ENCODE measurements around the gene DPH2. TPM values are rescaled to one million over a fixed set of nuclear protein-coding genes. Genes with fewer than 3 reads are reported as not detected.

The DPH2 gene
- total RNA-seq, 6 experiments from 2014 or later = 8.9 to 27.5 (median 12.0) TPM

GRCh38 chr1:43947061-43947873 lies 22.5 kb upstream of the DPH2 start:
- DNase-seq = peak in 1 of 3 donors; percentile 41
- 8% methylated on average over 8 of the region's 27 CpGs for WGBS (ENCODE audit: insufficient coverage, low coverage, low lambda C conversion rate, missing lambda C conversion rate)
- no peaks in the 10 kb centered on the region for H3K9me3 ChIP-seq
- peak in 1 of 4 donors; percentile 3 for ATAC-seq
- no peaks in the 10 kb centered on the region for H3K27me3 ChIP-seq
- no peak for TF ChIP-seq POLR2A (IDR thresholded peaks at IDR 0.05)
- TF ChIP-seq, protein P1, sequence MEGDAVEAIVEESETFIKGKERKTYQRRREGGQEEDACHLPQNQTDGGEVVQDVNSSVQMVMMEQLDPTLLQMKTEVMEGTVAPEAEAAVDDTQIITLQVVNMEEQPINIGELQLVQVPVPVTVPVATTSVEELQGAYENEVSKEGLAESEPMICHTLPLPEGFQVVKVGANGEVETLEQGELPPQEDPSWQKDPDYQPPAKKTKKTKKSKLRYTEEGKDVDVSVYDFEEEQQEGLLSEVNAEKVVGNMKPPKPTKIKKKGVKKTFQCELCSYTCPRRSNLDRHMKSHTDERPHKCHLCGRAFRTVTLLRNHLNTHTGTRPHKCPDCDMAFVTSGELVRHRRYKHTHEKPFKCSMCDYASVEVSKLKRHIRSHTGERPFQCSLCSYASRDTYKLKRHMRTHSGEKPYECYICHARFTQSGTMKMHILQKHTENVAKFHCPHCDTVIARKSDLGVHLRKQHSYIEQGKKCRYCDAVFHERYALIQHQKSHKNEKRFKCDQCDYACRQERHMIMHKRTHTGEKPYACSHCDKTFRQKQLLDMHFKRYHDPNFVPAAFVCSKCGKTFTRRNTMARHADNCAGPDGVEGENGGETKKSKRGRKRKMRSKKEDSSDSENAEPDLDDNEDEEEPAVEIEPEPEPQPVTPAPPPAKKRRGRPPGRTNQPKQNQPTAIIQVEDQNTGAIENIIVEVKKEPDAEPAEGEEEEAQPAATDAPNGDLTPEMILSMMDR (IDR thresholded peaks at IDR 0.05) = no peak
- intact Hi-C loops (cut with DNase I) = no loop called here
- H3K4me3 ChIP-seq = peak overlapping the region; percentile 44 to 88 (median 79)
- peak overlapping the region; percentile 95 to 98 (median 96) for H3K27ac ChIP-seq
- H3K4me1 ChIP-seq = peaks cover 0 to 17% (median 9%) of the 10 kb centered on the region in 4 donors
- peaks cover 0 to 5% (median 0%) of the 10 kb centered on the region in 4 donors for H3K36me3 ChIP-seq

DNA sequence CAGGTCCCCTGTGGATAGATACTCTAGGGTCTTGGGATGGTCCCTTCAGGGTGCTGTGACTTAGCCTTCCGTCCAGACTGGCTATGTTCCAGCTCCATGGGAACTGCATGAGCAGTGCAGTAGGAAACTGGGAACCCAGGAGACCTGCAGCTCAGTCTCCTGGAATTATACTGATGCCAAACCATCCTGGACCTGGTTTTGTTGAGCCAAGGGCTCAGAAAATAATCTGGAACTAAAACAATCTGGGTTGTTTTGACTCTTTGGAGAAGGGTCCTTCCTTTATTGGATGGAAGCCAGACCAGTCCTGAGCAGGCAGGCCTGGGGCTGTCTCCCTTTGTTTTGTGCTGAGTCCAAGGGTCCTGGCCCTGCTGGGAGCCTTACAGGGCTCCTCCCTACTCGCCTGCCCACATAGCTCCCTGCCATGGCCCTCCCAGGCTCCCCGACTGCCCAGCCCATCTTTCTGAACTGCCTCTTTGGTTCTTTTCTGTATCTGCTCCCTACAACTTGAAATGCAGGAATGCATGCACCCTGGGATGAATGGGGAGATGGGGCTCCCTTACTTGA lies 21.9 kb upstream of the DPH2 start:
- 28% methylated on average over 3 of the region's 3 CpGs for WGBS (ENCODE audit: insufficient coverage, low coverage, low lambda C conversion rate, missing lambda C conversion rate)
- Histone ChIP-seq H3K4me3 (peak overlapping the region; percentile 44 to 88 (median 79)), H3K36me3 (peaks cover 0 to 5% (median 0%) of the 10 kb centered on the region in 4 donors), H3K27ac (no peak overlapping the region), H3K9me3 (no peaks in the 10 kb centered on the region), H3K4me1 (peaks cover 0 to 17% (median 9%) of the 10 kb centered on the region in 4 donors), H3K27me3 (no peaks in the 10 kb centered on the region)
- DNase-seq = peak in 1 of 3 donors; percentile 42
- no peak for ATAC-seq
- intact Hi-C loops (cut with DNase I) = no loop called here
- TF ChIP-seq POLR2A (IDR thresholded peaks at IDR 0.05) = no peak
- TF ChIP-seq, protein P1 (IDR thresholded peaks at IDR 0.05) = no peak

DNA sequence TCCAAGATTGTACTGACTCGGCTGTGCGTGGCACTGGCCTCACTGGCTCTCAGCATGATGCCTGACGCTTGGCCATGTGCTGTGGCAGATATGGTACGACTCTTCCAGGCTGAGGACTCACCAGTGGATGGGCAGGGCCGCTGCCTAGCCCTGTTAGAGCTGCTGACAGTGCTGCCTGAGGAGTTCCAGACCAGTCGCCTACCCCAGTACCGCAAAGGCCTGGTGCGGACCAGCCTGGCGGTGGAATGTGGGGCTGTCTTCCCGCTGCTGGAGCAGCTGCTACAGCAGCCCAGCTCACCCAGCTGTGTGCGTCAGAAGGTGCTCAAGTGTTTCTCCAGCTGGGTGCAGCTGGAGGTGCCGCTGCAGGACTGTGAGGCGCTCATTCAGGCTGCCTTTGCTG lies 20.1 kb upstream of the DPH2 start:
- Histone ChIP-seq H3K4me1 (peaks cover 0 to 17% (median 9%) of the 10 kb centered on the region in 4 donors), H3K36me3 (peaks cover 0 to 5% (median 0%) of the 10 kb centered on the region in 4 donors), H3K4me3 (no peak overlapping the region), H3K27ac (no peak overlapping the region), H3K27me3 (no peaks in the 10 kb centered on the region), H3K9me3 (no peaks in the 10 kb centered on the region)
- no peak for ATAC-seq
- intact Hi-C loops (cut with DNase I) = no loop called here
- peak in 1 of 3 donors; percentile 38 for DNase-seq
- no peak for TF ChIP-seq POLR2A (IDR thresholded peaks at IDR 0.05)
- TF ChIP-seq, protein P1 (IDR thresholded peaks at IDR 0.05) = no peak
- no CpG with 5 or more reads among the region's 13 CpGs for WGBS (ENCODE audit: insufficient coverage, low coverage, low lambda C conversion rate, missing lambda C conversion rate)

DNA sequence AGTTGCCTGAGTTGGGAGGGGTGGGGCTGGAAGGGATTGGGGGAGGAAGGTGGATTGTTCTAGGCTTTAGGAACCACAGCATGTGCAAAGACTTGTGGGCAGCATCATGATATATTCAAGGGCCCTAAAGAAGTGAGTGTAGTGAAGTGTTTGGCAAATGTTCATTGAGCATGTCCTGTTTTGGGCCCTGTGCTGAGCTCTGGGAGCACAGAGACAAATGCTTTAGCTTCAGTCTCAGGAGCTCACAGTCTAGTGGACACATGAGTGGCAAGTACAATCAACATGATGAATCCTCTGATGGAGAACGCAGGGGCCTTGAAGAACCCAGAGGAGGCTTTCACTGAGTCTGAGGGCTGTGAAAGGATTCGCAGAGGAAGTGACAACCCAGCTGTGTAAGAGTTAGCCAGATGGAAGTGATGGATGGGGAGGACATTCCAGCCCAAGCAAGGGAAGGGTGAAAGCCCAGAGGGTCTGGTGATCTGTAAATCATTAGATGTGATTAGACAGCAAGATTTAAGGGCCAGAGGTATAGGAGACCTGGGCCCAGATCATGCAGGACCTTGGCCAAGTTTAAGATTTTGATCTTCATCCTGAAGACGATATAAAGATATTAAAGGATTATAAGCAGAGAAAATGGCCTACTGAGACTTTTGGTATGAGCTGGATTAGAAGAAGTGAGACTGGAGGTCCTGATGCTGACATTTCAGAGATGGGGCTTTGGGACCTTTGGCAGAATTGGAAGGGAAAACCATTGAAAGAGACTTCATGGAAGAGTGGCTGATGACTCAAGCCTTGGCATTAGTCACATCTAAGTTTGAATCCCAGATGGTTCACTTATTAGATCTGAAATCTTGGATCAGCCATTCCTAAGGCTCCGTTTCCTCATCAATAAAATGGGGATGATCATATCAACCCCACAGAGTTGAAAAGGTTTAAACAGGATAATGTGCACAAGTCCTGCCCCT lies 18.5 kb upstream of the DPH2 start:
- peaks cover 0 to 13% (median 8%) of the 10 kb centered on the region in 4 donors for H3K4me1 ChIP-seq
- WGBS (ENCODE audit: insufficient coverage, low coverage, low lambda C conversion rate, missing lambda C conversion rate) = 84% methylated on average over 4 of the region's 4 CpGs
- no peak overlapping the region for H3K4me3 ChIP-seq
- ATAC-seq = no peak
- no peaks in the 10 kb centered on the region for H3K9me3 ChIP-seq
- DNase-seq = no peak
- H3K27ac ChIP-seq = no peak overlapping the region
- TF ChIP-seq, protein P1 (IDR thresholded peaks at IDR 0.05) = no peak
- TF ChIP-seq POLR2A (IDR thresholded peaks at IDR 0.05) = no peak
- peaks cover 0 to 8% (median 0%) of the 10 kb centered on the region in 4 donors for H3K36me3 ChIP-seq
- intact Hi-C loops (cut with DNase I) = no loop called here
- H3K27me3 ChIP-seq = no peaks in the 10 kb centered on the region

Data from right lobe of liver (tissue), 6 donors.